ENCODE measurements around the gene FNDC10. TPM values are rescaled to one million over a fixed set of nuclear protein-coding genes. Genes with fewer than 3 reads are reported as not detected.

Gene FNDC10
- total and polyA plus RNA-seq, 9 of the 15 experiments (the other 6 are each of a cell fraction or from before 2014, with no cell fraction given): 0.08 to 6.3 (median 1.6) TPM

DNA sequence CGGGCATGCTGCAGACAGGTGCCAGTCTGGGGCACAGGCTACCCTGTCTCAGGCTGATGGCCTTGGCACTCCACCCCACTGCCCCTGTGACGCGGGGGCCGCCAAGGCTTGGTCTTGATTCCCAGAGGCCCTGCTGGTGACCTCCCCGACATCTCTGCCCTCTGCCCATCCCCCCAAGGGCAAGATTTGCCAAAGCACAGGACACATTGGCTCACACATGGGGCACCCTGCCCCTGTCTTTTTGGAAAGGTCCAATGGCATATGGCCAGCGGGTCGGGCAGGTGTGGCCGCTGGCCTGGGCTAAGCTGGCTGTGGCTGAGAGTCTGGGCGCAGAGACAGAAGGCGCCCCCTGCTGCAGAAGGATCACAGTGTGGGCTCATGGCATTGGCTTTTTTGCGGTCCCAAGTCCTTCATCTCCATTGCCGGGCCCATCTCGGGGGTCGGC is 20.0 kb upstream of the FNDC10 start (continued):
- TF ChIP-seq ZNF639 (CRISPR knock-in tag; conservative IDR thresholded peaks at IDR 0.05 in 1 of 2, IDR thresholded peaks at IDR 0.05 in 1 of 2): no peak
- TF ChIP-seq ZNF764 (CRISPR knock-in tag; IDR thresholded peaks at IDR 0.05; ENCODE audit: low read depth): no peak
- no peak for TF ChIP-seq CXXC5 (CRISPR knock-in tag; IDR thresholded peaks at IDR 0.05)
- TF ChIP-seq, protein P1, sequence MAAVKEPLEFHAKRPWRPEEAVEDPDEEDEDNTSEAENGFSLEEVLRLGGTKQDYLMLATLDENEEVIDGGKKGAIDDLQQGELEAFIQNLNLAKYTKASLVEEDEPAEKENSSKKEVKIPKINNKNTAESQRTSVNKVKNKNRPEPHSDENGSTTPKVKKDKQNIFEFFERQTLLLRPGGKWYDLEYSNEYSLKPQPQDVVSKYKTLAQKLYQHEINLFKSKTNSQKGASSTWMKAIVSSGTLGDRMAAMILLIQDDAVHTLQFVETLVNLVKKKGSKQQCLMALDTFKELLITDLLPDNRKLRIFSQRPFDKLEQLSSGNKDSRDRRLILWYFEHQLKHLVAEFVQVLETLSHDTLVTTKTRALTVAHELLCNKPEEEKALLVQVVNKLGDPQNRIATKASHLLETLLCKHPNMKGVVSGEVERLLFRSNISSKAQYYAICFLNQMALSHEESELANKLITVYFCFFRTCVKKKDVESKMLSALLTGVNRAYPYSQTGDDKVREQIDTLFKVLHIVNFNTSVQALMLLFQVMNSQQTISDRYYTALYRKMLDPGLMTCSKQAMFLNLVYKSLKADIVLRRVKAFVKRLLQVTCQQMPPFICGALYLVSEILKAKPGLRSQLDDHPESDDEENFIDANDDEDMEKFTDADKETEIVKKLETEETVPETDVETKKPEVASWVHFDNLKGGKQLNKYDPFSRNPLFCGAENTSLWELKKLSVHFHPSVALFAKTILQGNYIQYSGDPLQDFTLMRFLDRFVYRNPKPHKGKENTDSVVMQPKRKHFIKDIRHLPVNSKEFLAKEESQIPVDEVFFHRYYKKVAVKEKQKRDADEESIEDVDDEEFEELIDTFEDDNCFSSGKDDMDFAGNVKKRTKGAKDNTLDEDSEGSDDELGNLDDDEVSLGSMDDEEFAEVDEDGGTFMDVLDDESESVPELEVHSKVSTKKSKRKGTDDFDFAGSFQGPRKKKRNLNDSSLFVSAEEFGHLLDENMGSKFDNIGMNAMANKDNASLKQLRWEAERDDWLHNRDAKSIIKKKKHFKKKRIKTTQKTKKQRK (IDR thresholded peaks at IDR 0.05; ENCODE audit: borderline replicate concordance, low read depth, low read length): no peak
- TF ChIP-seq PBX2 (CRISPR knock-in tag; IDR thresholded peaks at IDR 0.05; ENCODE audit: low read depth): no peak
- TF ChIP-seq PBX2 (tag; conservative IDR thresholded peaks at IDR 0.05; ENCODE audit: low read depth): no peak
- TF ChIP-seq CTCF (IDR thresholded peaks at IDR 0.05 in 2 of 3, conservative IDR thresholded peaks at IDR 0.05 in 1 of 3; ENCODE audit: insufficient read depth in 2 of 3, low read depth in 1 of 3, low read length in 3 of 3): peak; percentile 72 to 75 (median 73)
- TF ChIP-seq NONO (IDR thresholded peaks at IDR 0.05; ENCODE audit: low read depth in 2 of 2, low read length in 1 of 2): no peak
- peak; percentile 31; the same call in 1 of the 2 replicates for TF ChIP-seq ESRRA (IDR thresholded peaks at IDR 0.05; ENCODE audit: borderline replicate concordance, low read depth)
- TF ChIP-seq NCOA2 (IDR thresholded peaks at IDR 0.05; ENCODE audit: partially characterized antibody in 2 of 2): no peak
- TF ChIP-seq ZBTB5 (IDR thresholded peaks at IDR 0.05): no peak
- 0 out of 2 replicates have a peak, but pooled peaks have one; percentile 29 for TF ChIP-seq CC2D1A (IDR thresholded peaks at IDR 0.05)
- no peak for TF ChIP-seq ZFP1 (CRISPR knock-in tag; IDR thresholded peaks at IDR 0.05)

All from K562 (cell line).